Stimulated activated memory B cell treated with anti-CD40 and anti-IgM and Interleukin-4, amounts not matched to agents 10 μg/mL and 1 μg/mL and 100 μg/mL, for 72 hours (primary cell): Measurements from ENCODE around the gene SGIP1.

Experiments
- ATAC-seq: fragments of 150-1000 bp; cut with Tn5 transposase; 2 replicates; pipeline ENCODE4 v1.10.0; 2021
- H3K27ac Mint-ChIP-seq: one replicate; pipeline ENCODE4 v1.8.0; 2022; ENCODE audit warnings: mild to moderate bottlenecking, mixed read lengths
- H3K27me3 Mint-ChIP-seq: one replicate; pipeline ENCODE4 v1.8.0; 2022; ENCODE audit warnings: mixed read lengths
- H3K36me3 Mint-ChIP-seq: one replicate; pipeline ENCODE4 v1.8.0; 2022; ENCODE audit warnings: mixed read lengths
- H3K4me1 Mint-ChIP-seq: one replicate; pipeline ENCODE4 v1.8.0; 2022; ENCODE audit warnings: mixed read lengths
- H3K4me3 Mint-ChIP-seq: one replicate; pipeline ENCODE4 v1.8.0; 2022; ENCODE audit warnings: mild to moderate bottlenecking, moderate library complexity, mixed read lengths
- H3K9me3 Mint-ChIP-seq: one replicate; pipeline ENCODE4 v1.8.0; 2022; ENCODE audit warnings: mixed read lengths

SGIP1 gene

DNA sequence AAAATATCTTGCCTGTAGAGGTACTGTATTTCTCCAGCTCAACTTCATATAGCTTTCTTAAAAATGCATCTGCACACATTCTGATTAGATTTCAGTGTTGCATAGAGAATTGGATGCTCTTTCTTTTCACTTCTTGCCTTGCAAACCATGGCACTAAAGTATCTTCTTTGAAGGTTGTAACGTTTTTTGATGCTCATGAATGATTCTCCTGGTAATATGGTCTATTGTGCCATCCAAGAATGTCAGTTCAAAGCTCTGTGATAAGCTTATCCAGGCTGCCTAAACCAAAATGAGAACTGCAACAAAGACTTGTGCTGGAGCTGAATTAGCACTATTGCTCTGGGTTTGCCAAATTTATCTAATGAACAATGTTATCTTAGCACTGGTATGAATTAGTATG, 1.9 kb downstream of the SGIP1 start:
- Mint-ChIP-seq H3K4me1 (peaks cover 21% of the 10 kb centered on the region), H3K36me3 (no peaks in the 10 kb centered on the region), H3K27me3 (peaks cover 47% of the 10 kb centered on the region), H3K4me3 (no peak overlapping the region), H3K27ac (no peak overlapping the region), H3K9me3 (no peaks in the 10 kb centered on the region)
- no peak for ATAC-seq

DNA sequence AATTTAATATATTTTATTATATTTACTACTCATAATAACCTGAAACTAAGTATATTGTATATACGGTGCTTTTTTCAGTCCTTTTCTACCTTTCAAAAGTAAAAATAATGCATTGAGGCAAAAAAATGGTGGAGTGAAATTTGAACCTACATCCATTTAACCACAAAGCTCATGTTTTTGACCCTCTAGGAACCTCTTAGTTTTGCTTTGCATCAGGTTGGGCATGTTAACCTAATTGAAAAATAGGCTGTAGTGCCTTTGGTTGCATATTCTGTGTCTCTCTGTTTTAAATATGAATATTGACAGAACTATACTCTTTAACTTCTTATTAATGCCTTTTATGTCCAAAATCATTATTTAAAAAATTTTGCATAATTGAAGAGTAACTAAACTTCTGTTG, 3.8 kb downstream of the SGIP1 start:
- Mint-ChIP-seq H3K27ac (no peak overlapping the region), H3K4me3 (no peak overlapping the region), H3K4me1 (peaks cover 13% of the 10 kb centered on the region), H3K9me3 (no peaks in the 10 kb centered on the region), H3K27me3 (peaks cover 28% of the 10 kb centered on the region), H3K36me3 (no peaks in the 10 kb centered on the region)
- no peak for ATAC-seq

GRCh38 chr1:66539491-66539890, 5.5 kb downstream of the SGIP1 start:
- Mint-ChIP-seq H3K4me1 (no peaks in the 10 kb centered on the region), H3K36me3 (no peaks in the 10 kb centered on the region), H3K27ac (no peak overlapping the region), H3K4me3 (no peak overlapping the region), H3K27me3 (peaks cover 10% of the 10 kb centered on the region), H3K9me3 (no peaks in the 10 kb centered on the region)
- ATAC-seq: no peak

DNA sequence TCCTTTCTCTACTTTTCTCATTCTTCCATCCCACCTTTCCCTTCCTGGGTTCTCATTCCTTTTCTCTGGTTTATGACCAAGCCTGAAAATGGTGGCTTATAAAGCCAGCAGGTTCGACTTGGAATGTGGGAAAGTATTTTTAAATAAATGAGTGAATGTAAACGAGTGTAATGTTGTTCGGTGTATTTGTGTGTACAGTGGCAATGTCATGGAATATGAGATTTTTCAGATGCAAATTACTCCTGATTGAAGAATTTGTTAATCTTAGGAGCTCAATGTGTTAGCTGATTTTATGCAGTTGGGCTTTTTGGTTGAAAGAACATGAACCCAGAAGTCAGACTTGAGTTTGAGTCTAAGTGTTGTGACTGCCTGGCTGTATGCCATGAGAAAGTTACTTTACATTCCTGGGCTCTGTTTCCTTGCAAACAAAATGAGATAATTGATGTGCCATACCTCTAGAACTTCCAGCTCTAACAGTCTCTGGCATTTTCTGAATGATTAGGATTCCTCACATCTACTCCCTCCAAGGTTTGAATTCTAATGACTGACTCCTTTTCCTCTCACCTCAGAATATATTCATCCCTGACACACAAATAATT, 6.6 kb downstream of the SGIP1 start:
- Mint-ChIP-seq H3K9me3 (no peaks in the 10 kb centered on the region), H3K27ac (no peak overlapping the region), H3K27me3 (peaks cover 6% of the 10 kb centered on the region), H3K36me3 (no peaks in the 10 kb centered on the region), H3K4me1 (no peaks in the 10 kb centered on the region), H3K4me3 (no peak overlapping the region)
- no peak for ATAC-seq

DNA sequence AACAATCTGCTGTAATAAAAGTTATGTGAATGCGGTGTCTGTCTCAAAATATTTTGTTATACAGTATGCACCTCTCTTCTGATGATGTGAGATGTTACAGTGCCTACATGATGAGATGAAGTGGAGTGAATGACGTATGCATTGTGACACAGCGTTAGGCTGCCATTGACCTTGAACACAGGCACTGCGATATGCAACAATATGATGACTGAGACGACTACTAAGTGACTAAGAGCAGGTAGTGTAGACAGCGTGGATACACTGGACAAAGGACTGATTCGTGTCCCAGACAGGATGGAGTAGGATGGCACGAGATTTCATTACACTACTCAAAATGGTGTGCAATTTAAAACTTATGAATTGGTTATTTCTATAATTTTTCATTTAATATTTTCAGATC, 8.4 kb downstream of the SGIP1 start:
- no peak for ATAC-seq
- H3K27ac Mint-ChIP-seq: no peak overlapping the region

GRCh38 chr1:66542811-66543767, 9.1 kb downstream of the SGIP1 start:
- Mint-ChIP-seq H3K36me3 (no peaks in the 10 kb centered on the region), H3K27ac (no peak overlapping the region), H3K9me3 (no peaks in the 10 kb centered on the region), H3K27me3 (peaks cover 6% of the 10 kb centered on the region), H3K4me3 (no peak overlapping the region), H3K4me1 (no peaks in the 10 kb centered on the region)
- no peak for ATAC-seq

More for the DNA sequence above, 8.4 kb downstream of the SGIP1 start:
- Mint-ChIP-seq H3K27me3 (peaks cover 6% of the 10 kb centered on the region), H3K36me3 (no peaks in the 10 kb centered on the region), H3K4me1 (no peaks in the 10 kb centered on the region), H3K4me3 (no peak overlapping the region), H3K9me3 (no peaks in the 10 kb centered on the region)

DNA sequence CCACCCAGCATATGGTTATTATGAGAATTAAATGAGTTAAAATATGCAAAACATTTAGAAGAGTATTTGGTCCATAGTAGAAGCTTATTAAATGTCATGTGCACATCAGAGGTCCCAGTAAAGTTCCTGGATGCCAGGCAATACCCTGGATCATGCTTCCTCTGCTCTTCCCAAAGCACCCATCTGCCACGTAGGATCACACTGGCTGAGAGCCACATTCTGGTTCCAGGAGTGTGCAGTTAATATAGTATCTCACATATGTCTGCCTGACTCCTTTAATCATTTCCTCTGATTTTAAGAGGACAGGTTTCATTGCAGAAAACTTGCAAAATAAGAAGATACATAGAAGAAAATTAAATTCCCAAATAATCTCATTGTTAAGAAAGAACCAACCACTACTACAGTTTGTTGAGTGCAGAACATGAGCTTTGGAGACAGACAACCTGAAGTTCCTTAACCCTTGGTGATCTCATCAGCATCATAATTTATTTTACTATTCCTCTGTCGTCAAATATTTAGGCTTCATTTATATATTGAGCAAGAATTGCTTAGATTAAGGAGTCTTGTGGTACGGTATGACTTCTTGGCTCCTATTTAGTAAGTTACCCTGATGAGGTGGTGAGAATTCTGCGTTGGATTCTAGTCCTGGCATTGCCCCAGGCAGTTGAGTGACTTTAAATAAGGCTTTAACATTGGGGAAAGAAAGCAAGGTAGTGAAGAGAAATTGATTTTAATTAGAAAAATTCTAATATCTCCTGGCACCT, 12.3 kb downstream of the SGIP1 start:
- Mint-ChIP-seq H3K4me3 (no peak overlapping the region), H3K27ac (no peak overlapping the region)

GRCh38 chr1:66549017-66549416, 15.1 kb downstream of the SGIP1 start:
- H3K4me3 Mint-ChIP-seq: no peak overlapping the region
- no peak for ATAC-seq

More for the DNA sequence above, 12.3 kb downstream of the SGIP1 start:
- H3K27me3 Mint-ChIP-seq: no peaks in the 10 kb centered on the region
- H3K9me3 Mint-ChIP-seq: no peaks in the 10 kb centered on the region
- no peaks in the 10 kb centered on the region for H3K4me1 Mint-ChIP-seq
- H3K36me3 Mint-ChIP-seq: no peaks in the 10 kb centered on the region
- no peak for ATAC-seq

DNA sequence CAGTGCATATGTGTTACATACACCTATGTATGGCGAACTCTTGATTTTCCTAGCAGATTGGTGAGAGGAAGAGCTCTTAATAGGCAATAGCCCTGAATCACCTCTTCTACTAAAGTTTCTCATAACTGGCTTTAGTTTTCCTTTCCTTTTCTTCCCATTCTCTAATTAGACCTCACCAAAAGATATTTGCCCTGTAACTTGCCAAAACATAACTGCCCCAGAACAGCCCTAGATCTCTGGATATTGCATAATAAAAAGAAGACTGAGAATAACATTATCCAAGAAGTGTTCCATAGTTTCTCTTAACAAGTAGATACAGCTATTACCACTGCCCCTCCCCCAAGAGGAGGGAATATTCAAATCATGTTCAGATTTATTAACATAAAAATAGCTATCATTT, 16.3 kb downstream of the SGIP1 start:
- Mint-ChIP-seq H3K36me3 (no peaks in the 10 kb centered on the region), H3K9me3 (no peaks in the 10 kb centered on the region), H3K4me1 (no peaks in the 10 kb centered on the region), H3K27me3 (peaks cover 11% of the 10 kb centered on the region), H3K27ac (no peak overlapping the region), H3K4me3 (no peak overlapping the region)
- ATAC-seq: no peak

More at GRCh38 chr1:66549017-66549416, 15.1 kb downstream of the SGIP1 start:
- peaks cover 11% of the 10 kb centered on the region for H3K27me3 Mint-ChIP-seq
- H3K4me1 Mint-ChIP-seq: no peaks in the 10 kb centered on the region
- H3K9me3 Mint-ChIP-seq: no peaks in the 10 kb centered on the region
- H3K27ac Mint-ChIP-seq: no peak overlapping the region
- no peaks in the 10 kb centered on the region for H3K36me3 Mint-ChIP-seq

- peaks cover 11% of the 10 kb centered on the region for H3K27me3 Mint-ChIP-seq
- no peak overlapping the region for H3K4me3 Mint-ChIP-seq
- no peaks in the 10 kb centered on the region for H3K36me3 Mint-ChIP-seq
- no peaks in the 10 kb centered on the region for H3K9me3 Mint-ChIP-seq
- no peaks in the 10 kb centered on the region for H3K4me1 Mint-ChIP-seq
- no peak for ATAC-seq
- H3K27ac Mint-ChIP-seq: no peak overlapping the region
Observed at GRCh38 chr1:66552287-66552686, 18.3 kb downstream of the SGIP1 start.

DNA sequence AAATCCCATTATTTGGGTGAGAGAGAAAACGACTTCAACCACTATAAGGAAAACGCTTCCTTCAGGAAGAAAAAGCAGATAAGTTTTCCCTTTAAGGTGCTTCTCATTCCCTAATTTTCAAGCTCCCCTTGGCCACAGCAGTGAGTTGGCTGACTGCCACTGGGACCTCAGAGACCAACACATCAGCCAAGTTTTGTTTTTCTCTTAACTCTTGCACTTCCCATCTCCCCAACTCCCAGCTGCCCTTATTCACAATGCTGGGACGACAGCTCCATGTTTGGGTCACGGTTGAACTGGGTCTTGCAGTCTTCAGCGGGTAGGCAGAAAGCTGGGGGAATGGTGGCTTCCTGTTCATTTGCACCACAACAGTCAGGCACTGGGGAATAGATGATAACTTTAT, 18.9 kb downstream of the SGIP1 start:
- H3K4me1 Mint-ChIP-seq: no peaks in the 10 kb centered on the region
- H3K4me3 Mint-ChIP-seq: no peak overlapping the region
- H3K27me3 Mint-ChIP-seq: peaks cover 11% of the 10 kb centered on the region
- no peak for ATAC-seq
- H3K36me3 Mint-ChIP-seq: no peaks in the 10 kb centered on the region
- no peaks in the 10 kb centered on the region for H3K9me3 Mint-ChIP-seq
- no peak overlapping the region for H3K27ac Mint-ChIP-seq

DNA sequence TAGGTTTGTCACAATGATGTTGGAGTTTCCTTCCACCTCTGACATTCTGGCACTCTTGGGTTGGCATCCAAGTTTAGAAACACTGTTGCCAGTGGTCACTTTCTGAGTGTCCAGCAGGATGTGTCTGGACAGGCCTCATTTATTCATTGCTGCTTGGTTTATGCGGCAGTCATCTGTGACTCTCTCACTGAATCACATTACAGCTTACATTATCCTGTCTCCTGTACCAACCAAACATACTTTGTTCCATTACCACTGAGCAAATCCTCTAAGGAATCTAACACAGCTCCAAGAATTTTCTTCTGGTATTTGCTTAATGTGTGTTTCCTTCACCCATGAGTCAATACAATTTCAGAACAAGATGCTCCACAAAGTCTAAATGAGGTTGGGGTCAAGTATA, 19.9 kb downstream of the SGIP1 start:
- Mint-ChIP-seq H3K4me1 (no peaks in the 10 kb centered on the region), H3K27ac (no peak overlapping the region), H3K4me3 (no peak overlapping the region), H3K36me3 (no peaks in the 10 kb centered on the region), H3K27me3 (peaks cover 11% of the 10 kb centered on the region), H3K9me3 (no peaks in the 10 kb centered on the region)
- ATAC-seq: no peak

DNA sequence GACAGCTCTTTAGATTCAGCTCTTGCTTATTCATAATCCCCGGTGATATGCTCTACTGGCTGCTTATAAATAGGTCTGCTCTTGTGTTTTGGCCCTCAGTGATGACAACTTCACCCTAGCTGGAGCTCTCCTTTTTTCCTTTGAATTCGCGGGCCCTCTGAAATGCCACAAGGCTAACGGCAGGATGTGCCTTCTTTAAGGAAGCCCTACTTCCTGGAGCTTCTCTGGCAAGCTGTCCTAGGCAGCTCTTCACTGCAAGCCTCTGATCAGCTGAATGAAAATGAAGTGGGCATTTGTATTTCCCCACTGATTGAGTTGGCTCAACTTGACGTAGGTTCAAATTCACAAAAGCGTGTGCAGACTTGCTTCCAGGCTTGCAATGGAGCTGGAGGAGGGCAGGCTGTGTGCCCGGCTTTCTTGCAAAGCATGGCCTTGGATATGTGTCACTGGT, 22.2 kb downstream of the SGIP1 start:
- H3K36me3 Mint-ChIP-seq: no peaks in the 10 kb centered on the region
- H3K27me3 Mint-ChIP-seq: peaks cover 11% of the 10 kb centered on the region
- H3K27ac Mint-ChIP-seq: no peak overlapping the region
- H3K4me3 Mint-ChIP-seq: no peak overlapping the region
- no peak for ATAC-seq
- no peaks in the 10 kb centered on the region for H3K9me3 Mint-ChIP-seq
- no peaks in the 10 kb centered on the region for H3K4me1 Mint-ChIP-seq

- Mint-ChIP-seq H3K27me3 (peaks cover 15% of the 10 kb centered on the region), H3K4me3 (no peak overlapping the region), H3K9me3 (no peaks in the 10 kb centered on the region), H3K36me3 (no peaks in the 10 kb centered on the region), H3K27ac (no peak overlapping the region), H3K4me1 (no peaks in the 10 kb centered on the region)
- no peak for ATAC-seq
Observed at GRCh38 chr1:66557157-66557556, 23.2 kb downstream of the SGIP1 start.

GRCh38 chr1:66559517-66559916, 25.6 kb downstream of the SGIP1 start:
- Mint-ChIP-seq H3K27me3 (peaks cover 20% of the 10 kb centered on the region), H3K36me3 (no peaks in the 10 kb centered on the region), H3K4me3 (no peak overlapping the region), H3K27ac (no peak overlapping the region), H3K4me1 (no peaks in the 10 kb centered on the region), H3K9me3 (no peaks in the 10 kb centered on the region)
- no peak for ATAC-seq
